Lung (tissue), 12 donors: ENCODE data around the gene TBC1D13. TPM values are rescaled to one million over a fixed set of nuclear protein-coding genes. Genes with fewer than 3 reads are reported as not detected.

ENCODE experiments used
- ATAC-seq: fragments of 200-7000 bp; cut with Tn5 transposase; one replicate; pipeline ENCODE4 v1.9.1; 2020; ENCODE audit warnings: moderate number of reproducible peaks; ENCODE audit not compliant: insufficient read depth, low FRiP score
- DNase-seq, 3 donors: peaks; one replicate each; pipeline ENCODE4 v3.0.0-alpha.2; 2013 to 2017
- H3K27ac ChIP-seq, 2 donors: one replicate each; pipeline ENCODE4 v1.5.1; 2013; ENCODE audit warnings: mild to moderate bottlenecking in 2 of 2, moderate library complexity in 2 of 2, control low read depth in 1 of 2, inconsistent platforms in 1 of 2, low read depth in 1 of 2, low read length in 1 of 2
- H3K27me3 ChIP-seq, 3 donors: one replicate each; pipeline ENCODE4 v1.5.1; 2013; ENCODE audit warnings: low read length in 2 of 3; ENCODE audit not compliant: control insufficient read depth in 3 of 3, insufficient read depth in 3 of 3
- H3K36me3 ChIP-seq, 4 donors: one replicate each; pipeline ENCODE4 v1.5.1; 2013; ENCODE audit warnings: low read length in 4 of 4, mild to moderate bottlenecking in 1 of 4, moderate library complexity in 1 of 4; ENCODE audit not compliant: control insufficient read depth in 4 of 4, insufficient read depth in 4 of 4
- H3K4me1 ChIP-seq, 5 donors: one replicate each; pipeline ENCODE4 v1.5.1; 2013; ENCODE audit warnings: low read length in 5 of 5, mild to moderate bottlenecking in 2 of 5, moderate library complexity in 1 of 5; ENCODE audit not compliant: control insufficient read depth in 5 of 5, insufficient read depth in 5 of 5
- H3K4me3 ChIP-seq: one replicate; pipeline ENCODE4 v1.5.1; 2013; ENCODE audit warnings: mild to moderate bottlenecking, control low read depth, moderate library complexity
- H3K9ac ChIP-seq, 2 donors: one replicate each; pipeline ENCODE4 v1.5.1; 2013; ENCODE audit warnings: low read length in 2 of 2, control low read depth in 1 of 2; ENCODE audit not compliant: insufficient read depth in 1 of 2
- H3K9me3 ChIP-seq, 4 donors: one replicate each; pipeline ENCODE4 v1.5.1; 2013; ENCODE audit warnings: low read length in 3 of 4, mild to moderate bottlenecking in 1 of 4, moderate library complexity in 1 of 4; ENCODE audit not compliant: control insufficient read depth in 4 of 4, insufficient read depth in 3 of 4
- CTCF ChIP-seq: IDR thresholded peaks from 2 replicates; pipeline ENCODE4 v1.5.1; 2012; ENCODE audit warnings: mild to moderate bottlenecking; ENCODE audit errors: control extremely low read depth, extremely low read depth
- WGBS, 2 donors: extraction: QIAGEN DNeasy Blood & Tissue Kit; methylation state at CpG; one replicate each; pipeline ENCODE4 v1.1.7; 2013; 5-methylcytosine and 5-hydroxymethylcytosine counted together
- polyA plus RNA-seq, 2 donors: library from polyadenylated mRNA; stranded (reverse); fragments of 200-250 nt; gene quantifications; one replicate each; pipeline ENCODE4 v1.2.1, GENCODE V29; 2013
- total RNA-seq, 2 donors: library from RNA; depleted of rRNA in 1 of 2; stranded (reverse); fragments of >200 nt in 1 of 2; gene quantifications; one replicate each; pipeline ENCODE4 v1.2.1, GENCODE V29; 2014 to 2021
- donor health status: control.
- donor health status: control.
- donor health status: Bipolar disorder and iron deficiency.
- donor health status: healthy.
- donor health status: DM: yes; HTN: yes; CAD: no.

TBC1D13 gene
- total and polyA plus RNA-seq, 4 donors = 9.7 to 27.7 (median 14.1) TPM

GRCh38 chr9:128820665-128821583 lies 33.9 kb downstream of the TBC1D13 start:
- Histone ChIP-seq H3K9ac (no peak overlapping the region), H3K9me3 (peaks cover 0 to 2% (median 0%) of the 10 kb centered on the region in 4 donors), H3K27me3 (no peaks in the 10 kb centered on the region), H3K4me1 (peaks cover 0 to 6% (median 4%) of the 10 kb centered on the region in 5 donors), H3K4me3 (no peak overlapping the region), H3K36me3 (peaks cover 5 to 45% (median 8%) of the 10 kb centered on the region in 4 donors), H3K27ac (no peak overlapping the region)
- DNase-seq = no peak
- WGBS, 2 donors = 89 to 90% methylated on average over 22 to 24 of the region's 24 CpGs
- TF ChIP-seq CTCF = no peak
- ATAC-seq = no peak

- H3K9ac ChIP-seq = no peak overlapping the region
- DNase-seq (no peak), ATAC-seq (no peak)
- H3K4me3 ChIP-seq = no peak overlapping the region
- H3K9me3 ChIP-seq = peaks cover 0 to 2% (median 0%) of the 10 kb centered on the region in 4 donors
- no peak overlapping the region for H3K27ac ChIP-seq
- TF ChIP-seq CTCF = no peak
- WGBS, 2 donors = 91 to 94% methylated on average over 16 of the region's 16 CpGs
- H3K4me1 ChIP-seq = peaks cover 0 to 6% (median 4%) of the 10 kb centered on the region in 5 donors
- H3K27me3 ChIP-seq = no peaks in the 10 kb centered on the region
- peaks cover 5 to 54% (median 11%) of the 10 kb centered on the region in 4 donors for H3K36me3 ChIP-seq
These were observed 34.7 kb downstream of the TBC1D13 start for GRCh38 chr9:128821584-128822406.

- H3K4me3 ChIP-seq = no peak overlapping the region
- WGBS, 2 donors = 95% methylated on average over 22 of the region's 22 CpGs
- peaks cover 5 to 58% (median 11%) of the 10 kb centered on the region in 4 donors for H3K36me3 ChIP-seq
- peaks cover 0 to 6% (median 4%) of the 10 kb centered on the region in 5 donors for H3K4me1 ChIP-seq
- no peaks in the 10 kb centered on the region for H3K27me3 ChIP-seq
- TF ChIP-seq CTCF = no peak
- DNase-seq (no peak), ATAC-seq (no peak)
- H3K9ac ChIP-seq = no peak overlapping the region
- no peak overlapping the region for H3K27ac ChIP-seq
- peaks cover 0 to 2% (median 0%) of the 10 kb centered on the region in 4 donors for H3K9me3 ChIP-seq
These were observed 35.5 kb downstream of the TBC1D13 start for GRCh38 chr9:128822407-128823042.
